ENCODE measurements around the gene LHFPL2.

Gene LHFPL2

GRCh38 chr5:78594610-78595457, 53.7 kb downstream of the LHFPL2 start:
- TF ChIP-seq CTCF (IDR thresholded peaks at IDR 0.05; ENCODE audit: low read depth, low read length), result no peak
- no peak overlapping the region for H3K4me3 ChIP-seq (ENCODE audit: low read depth, low read length)

DNA sequence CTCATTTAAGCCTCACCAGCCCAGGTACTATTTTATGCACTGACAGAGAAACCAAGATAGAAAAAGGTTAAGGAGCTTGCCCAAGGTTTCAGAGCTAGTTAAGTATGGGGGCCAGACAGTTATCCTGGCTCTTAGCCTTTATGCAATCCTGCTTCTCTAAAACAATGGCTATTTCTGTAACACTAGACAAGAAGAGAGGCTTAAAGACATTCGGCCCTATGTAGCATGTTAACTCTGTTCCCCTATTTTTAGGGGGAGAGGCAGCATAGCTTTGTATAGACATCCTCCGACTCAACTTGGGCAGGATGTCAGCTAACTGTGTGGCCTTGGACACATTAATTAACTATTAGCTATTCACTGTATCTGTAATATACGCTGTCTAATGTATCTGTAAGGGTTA, 54.6 kb downstream of the LHFPL2 start:
- TF ChIP-seq CTCF (IDR thresholded peaks at IDR 0.05; ENCODE audit: low read depth, low read length), result no peak
- H3K4me3 ChIP-seq (ENCODE audit: low read depth, low read length), result no peak overlapping the region

- TF ChIP-seq CTCF (IDR thresholded peaks at IDR 0.05; ENCODE audit: low read depth, low read length), result no peak
- H3K4me3 ChIP-seq (ENCODE audit: low read depth, low read length), result no peak overlapping the region
These were observed 55.1 kb downstream of the LHFPL2 start for GRCh38 chr5:78593465-78593864.

DNA sequence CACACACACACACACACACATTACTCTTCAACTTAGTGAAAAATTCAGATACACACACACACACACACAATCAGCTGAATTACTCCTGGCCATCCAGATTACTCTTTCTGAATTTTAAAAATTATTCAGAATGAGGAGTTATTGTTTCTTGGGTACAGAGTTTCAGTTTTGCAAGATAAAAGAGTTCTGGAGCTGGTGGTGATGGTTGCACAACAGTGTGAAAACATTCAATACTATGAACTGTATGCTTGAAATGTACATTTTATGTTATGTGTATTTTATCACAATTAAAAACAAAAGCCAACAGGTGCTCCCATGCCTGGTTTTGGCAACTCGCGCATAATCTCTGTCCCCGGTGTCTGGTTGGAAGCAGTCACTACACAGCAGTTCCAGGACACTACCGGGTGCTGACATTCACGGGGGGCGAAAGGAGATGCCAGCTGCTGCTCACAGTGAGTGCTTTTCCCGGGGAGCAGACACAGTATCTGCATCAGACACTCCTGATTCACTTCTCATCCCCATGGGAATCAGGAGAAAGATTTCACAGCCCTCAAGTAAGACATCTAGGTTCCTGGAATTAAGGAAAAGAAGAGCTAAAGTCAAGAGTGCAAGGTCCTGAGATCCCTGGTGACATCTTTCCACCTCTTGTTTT, 55.7 kb downstream of the LHFPL2 start:
- no peak for TF ChIP-seq CTCF (IDR thresholded peaks at IDR 0.05; ENCODE audit: low read depth, low read length)
- H3K4me3 ChIP-seq (ENCODE audit: low read depth, low read length), result no peak overlapping the region

DNA sequence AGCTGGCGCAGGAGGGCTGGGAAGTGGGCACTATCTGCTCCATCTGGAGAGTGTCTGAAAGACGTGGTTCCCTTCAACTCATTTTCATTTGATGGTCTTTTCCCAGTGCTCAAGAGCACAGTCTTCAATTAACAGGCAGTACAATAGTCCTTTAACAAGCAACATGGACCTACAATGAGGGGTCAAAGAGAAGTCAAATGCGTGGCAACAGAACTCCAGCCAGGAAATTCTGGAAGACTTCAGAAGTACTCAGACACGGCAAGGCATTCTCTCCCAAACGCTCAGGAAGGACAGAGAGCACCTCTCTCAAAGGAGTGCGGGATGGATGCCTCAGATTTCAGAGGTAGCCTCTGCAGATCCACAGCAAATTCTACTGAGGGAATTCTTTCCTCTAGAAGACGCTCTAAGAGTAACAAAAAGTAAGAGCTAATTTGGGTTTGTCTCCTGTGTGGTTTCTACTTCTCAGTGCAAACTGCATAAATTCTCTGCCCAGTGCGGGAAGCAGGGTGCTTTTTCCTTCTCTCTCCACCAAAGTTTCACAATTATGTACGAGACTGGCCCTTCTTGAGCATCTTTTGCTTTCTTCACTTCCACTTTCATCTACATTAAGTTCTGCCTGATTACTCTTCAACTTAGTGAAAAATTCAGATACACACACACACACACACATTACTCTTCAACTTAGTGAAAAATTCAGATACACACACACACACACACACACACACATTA, 56.4 kb downstream of the LHFPL2 start:
- H3K4me3 ChIP-seq (ENCODE audit: low read depth, low read length), result no peak overlapping the region
- TF ChIP-seq CTCF (IDR thresholded peaks at IDR 0.05; ENCODE audit: low read depth, low read length), result no peak

GRCh38 chr5:78591138-78591612, 57.4 kb downstream of the LHFPL2 start:
- TF ChIP-seq CTCF (IDR thresholded peaks at IDR 0.05; ENCODE audit: low read depth, low read length), result no peak
- no peak overlapping the region for H3K4me3 ChIP-seq (ENCODE audit: low read depth, low read length)

Measured in WI38 (cell line).